Testis (tissue), 3 donors: ENCODE data around the gene ELMO1. TPM values are rescaled to one million over a fixed set of nuclear protein-coding genes. Genes with fewer than 3 reads are reported as not detected.

ENCODE experiments used
- DNase-seq: peaks from one replicate; pipeline ENCODE4 v3.0.0-alpha.2; 2019
- H3K27ac ChIP-seq, 2 donors: fragments of 200-600 bp; sonication (generic); one replicate each; pipeline ENCODE4 v1.5.1; 2019
- H3K27me3 ChIP-seq: fragments of 200-600 bp; sonication (generic); one replicate; pipeline ENCODE4 v1.5.1; 2019
- H3K36me3 ChIP-seq: fragments of 200-600 bp; sonication (generic); one replicate; pipeline ENCODE4 v1.5.1; 2017; ENCODE audit warnings: low read depth; ENCODE audit errors: missing control alignments
- H3K4me1 ChIP-seq: fragments of 200-600 bp; sonication (generic); one replicate; pipeline ENCODE4 v1.5.1; 2019
- H3K4me3 ChIP-seq, 2 donors: fragments of 200-600 bp; sonication (generic); one replicate each; pipeline ENCODE4 v1.5.1; 2017 to 2019
- H3K9me3 ChIP-seq: fragments of 200-600 bp; sonication (generic); one replicate; pipeline ENCODE4 v1.5.1; 2017
- CTCF ChIP-seq, 3 experiments: fragments of 450-650 bp in 2 of 3; fragments of 200-600 bp in 1 of 3; sonication (generic) in 1 of 3; IDR thresholded peaks; one replicate each; pipeline ENCODE4 v1.5.1; 2016 to 2019; ENCODE audit warnings: antibody characterized with exemption in 3 of 3, mild to moderate bottlenecking in 2 of 3, moderate library complexity in 1 of 3
- POLR2A ChIP-seq: fragments of 450-650 bp; IDR thresholded peaks from one replicate; pipeline ENCODE4 v1.6.1; 2017; ENCODE audit warnings: antibody characterized with exemption, mild to moderate bottlenecking, moderate library complexity
- WGBS, 2 donors: methylation state at CpG; one replicate each; pipeline ENCODE4 v1.1.5; 2018; 5-methylcytosine and 5-hydroxymethylcytosine counted together
- intact Hi-C: fragments of 100-400 bp; cut with DNase I; formaldehyde crosslinking; loops from one replicate; pipeline ENCODE4 v1.15.1; 2023; ENCODE audit warnings: low total_unique reads
- polyA plus RNA-seq: library from polyadenylated mRNA; stranded (reverse); fragments of 350-450 nt; fragmentation: Illumina TruSeq; extraction: RNeasy Lipid Tissue Mini Kit (QIAGEN cat#74804); gene quantifications from one replicate; pipeline ENCODE4 v1.2.3, GENCODE V29; 2014; ENCODE audit warnings: low read depth, low replicate concordance; ENCODE audit not compliant: insufficient read depth
- total RNA-seq, 2 donors: library from RNA; depleted of rRNA; stranded (reverse); fragments of >200 nt; gene quantifications; one replicate each; pipeline ENCODE4 v1.2.3, GENCODE V29; 2016

ELMO1 gene
- total and polyA plus RNA-seq, 3 donors from 2014 or later, result 12.9 to 47.2 (median 36.5) TPM

DNA sequence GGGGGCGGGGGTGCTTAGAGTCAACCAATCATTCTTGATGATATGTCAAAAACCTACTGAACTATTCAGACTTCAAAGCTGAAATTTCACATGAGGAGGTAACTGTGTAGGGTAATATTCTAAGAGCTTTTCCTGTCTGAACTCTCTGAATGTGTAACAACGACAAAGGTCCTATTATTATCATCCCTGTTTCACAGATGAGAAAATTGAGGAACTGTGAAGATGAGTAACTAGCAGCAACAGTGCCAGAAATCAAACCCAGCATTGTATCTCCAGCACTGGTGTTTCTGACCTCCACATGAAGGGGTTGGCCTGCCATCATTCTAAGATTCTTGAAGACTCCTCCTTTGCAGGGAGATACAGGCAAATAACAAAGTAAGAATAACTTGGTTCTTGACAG is 429.7 kb downstream of the ELMO1 start:
- intact Hi-C loops, result no loop called here
- no peaks in the 10 kb centered on the region for H3K9me3 ChIP-seq
- no peak overlapping the region for H3K4me3 ChIP-seq
- no peak overlapping the region for H3K27ac ChIP-seq
- H3K36me3 ChIP-seq, result no peaks in the 10 kb centered on the region
- H3K4me1 ChIP-seq, result no peaks in the 10 kb centered on the region
- 95 to 97% methylated on average over 2 of the region's 2 CpGs for WGBS, 2 donors
- DNase-seq, result no peak
- no peaks in the 10 kb centered on the region for H3K27me3 ChIP-seq
- no peak for TF ChIP-seq POLR2A
- no peak for TF ChIP-seq CTCF (IDR thresholded peaks at IDR 0.05)

DNA sequence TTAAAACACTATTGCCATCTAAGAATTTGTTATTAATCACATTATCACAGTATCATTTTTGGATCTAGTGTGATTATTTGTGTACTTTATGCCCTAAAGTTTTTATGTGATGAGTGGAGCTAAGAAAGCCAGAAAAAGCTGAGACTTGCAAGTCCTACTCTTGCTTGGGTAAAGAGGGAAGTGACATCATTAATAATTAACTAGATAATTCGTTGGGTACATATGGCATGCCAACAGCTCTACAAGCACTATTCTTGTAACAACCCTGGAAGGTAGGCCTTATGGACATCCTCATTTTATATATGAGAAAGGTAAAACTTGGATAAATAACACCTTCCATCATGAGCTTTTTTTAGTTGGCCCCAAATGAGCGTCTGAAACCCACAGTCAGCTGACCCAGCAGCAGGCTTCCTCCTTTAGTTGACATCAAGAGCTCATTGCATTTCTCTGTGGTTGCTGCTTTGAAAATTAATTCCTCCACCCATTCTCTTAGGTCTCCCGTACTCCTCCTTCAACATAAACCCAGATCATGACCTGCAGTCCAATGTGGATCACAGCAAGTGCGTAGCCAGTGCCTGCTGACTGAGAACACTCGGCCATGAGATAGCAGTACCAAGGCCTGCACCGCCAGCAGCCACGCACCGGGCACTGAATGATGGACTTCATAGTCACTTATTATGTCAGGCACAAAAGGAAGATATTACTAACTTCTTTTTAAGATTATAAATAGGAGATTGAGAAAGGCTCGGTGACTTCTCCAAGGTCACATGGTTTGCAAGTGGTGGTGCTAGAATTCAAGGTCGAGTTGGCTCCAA is 432.4 kb downstream of the ELMO1 start:
- TF ChIP-seq POLR2A (no peak), CTCF (IDR thresholded peaks at IDR 0.05) (no peak)
- WGBS, 2 donors, result 63 to 78% methylated on average over 10 of the region's 10 CpGs

DNA sequence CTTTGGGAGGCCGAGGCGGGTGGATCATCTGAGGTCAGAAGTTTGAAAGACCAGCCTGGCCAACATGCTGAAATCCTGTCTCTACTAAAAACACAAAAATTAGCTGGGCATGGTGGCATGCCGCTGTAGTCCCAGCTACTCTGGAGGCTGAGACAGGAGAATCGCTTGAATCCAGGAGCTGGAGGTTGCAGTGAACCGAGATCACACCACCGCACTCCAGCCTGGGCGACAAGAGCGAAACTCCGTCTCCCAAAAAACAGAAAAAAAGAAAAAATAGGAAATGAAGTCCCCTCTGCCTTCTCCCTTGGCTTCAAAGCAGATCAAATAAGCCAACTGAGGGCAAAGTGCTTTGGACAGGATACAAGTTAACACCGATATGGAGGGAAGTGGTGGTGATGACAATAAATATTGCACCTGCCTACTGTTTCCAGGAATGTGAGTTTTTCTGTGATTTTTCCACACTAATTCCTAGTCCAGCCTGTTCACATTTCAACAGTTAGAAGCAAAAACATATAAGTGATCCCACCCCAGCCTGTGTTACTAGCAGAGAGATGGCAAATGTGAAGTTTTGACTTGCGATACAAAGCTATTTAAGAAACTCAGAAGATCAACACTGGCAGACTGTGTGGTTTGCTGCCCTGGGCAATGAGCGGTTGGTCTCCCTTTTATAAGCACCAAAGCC is 433.2 kb downstream of the ELMO1 start:
- Histone ChIP-seq H3K9me3 (no peaks in the 10 kb centered on the region), H3K27ac (no peak overlapping the region), H3K4me3 (no peak overlapping the region), H3K4me1 (no peaks in the 10 kb centered on the region), H3K36me3 (no peaks in the 10 kb centered on the region), H3K27me3 (no peaks in the 10 kb centered on the region)
- 89 to 93% methylated on average over 12 of the region's 12 CpGs for WGBS, 2 donors
- intact Hi-C loops, result no loop called here
- DNase-seq, result no peak
- TF ChIP-seq CTCF (IDR thresholded peaks at IDR 0.05), result no peak
- no peak for TF ChIP-seq POLR2A

More for the DNA sequence above, 432.4 kb downstream of the ELMO1 start:
- no peaks in the 10 kb centered on the region for H3K36me3 ChIP-seq
- no peak for DNase-seq
- H3K4me3 ChIP-seq, result no peak overlapping the region
- intact Hi-C loops, result no loop called here
- no peaks in the 10 kb centered on the region for H3K4me1 ChIP-seq
- no peaks in the 10 kb centered on the region for H3K9me3 ChIP-seq
- no peaks in the 10 kb centered on the region for H3K27me3 ChIP-seq
- H3K27ac ChIP-seq, result no peak overlapping the region

DNA sequence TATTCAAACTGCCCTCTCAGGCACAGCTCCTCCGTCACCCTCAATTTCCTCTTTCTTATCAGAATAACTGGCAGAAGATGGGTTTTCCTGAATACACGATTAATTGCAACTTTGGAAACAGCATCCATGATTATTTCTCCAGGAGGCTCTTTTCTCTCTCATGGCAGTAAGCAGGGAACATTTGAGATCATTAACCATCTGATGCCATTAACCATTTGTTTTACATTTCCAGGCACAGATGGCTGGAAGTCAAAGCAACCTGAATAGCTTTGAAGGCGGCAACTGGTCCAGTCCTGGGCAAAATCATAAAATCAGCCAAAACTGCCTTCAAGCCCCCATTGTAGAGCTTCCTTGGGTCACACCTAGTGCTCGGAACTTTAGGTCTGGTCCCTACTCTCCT is 434.9 kb downstream of the ELMO1 start:
- intact Hi-C loops, result no loop called here
- Histone ChIP-seq H3K9me3 (no peaks in the 10 kb centered on the region), H3K27me3 (no peaks in the 10 kb centered on the region), H3K4me3 (no peak overlapping the region), H3K4me1 (no peaks in the 10 kb centered on the region), H3K27ac (no peak overlapping the region), H3K36me3 (no peaks in the 10 kb centered on the region)
- DNase-seq, result no peak
- WGBS, 2 donors, result 77 to 79% methylated on average over 4 of the region's 4 CpGs
- TF ChIP-seq POLR2A (no peak), CTCF (IDR thresholded peaks at IDR 0.05) (no peak)
